ENCODE measurements around the gene ANO8.
"Not testable (repeated sequence)": the region's sequence is repeated elsewhere in the genome, so short reads cannot be mapped to it uniquely, and the experiment has no call there.

ANO8 gene

GRCh38 chr19:17296976-17297375 lies 37.7 kb downstream of the ANO8 start:
- H3K4me3 ChIP-seq (ENCODE audit: low read length): no peak overlapping the region
- DNase-seq (ENCODE audit: low read depth): no peak
- no peak for TF ChIP-seq CTCF (conservative IDR thresholded peaks at IDR 0.05; ENCODE audit: low read depth, low read length)

DNA sequence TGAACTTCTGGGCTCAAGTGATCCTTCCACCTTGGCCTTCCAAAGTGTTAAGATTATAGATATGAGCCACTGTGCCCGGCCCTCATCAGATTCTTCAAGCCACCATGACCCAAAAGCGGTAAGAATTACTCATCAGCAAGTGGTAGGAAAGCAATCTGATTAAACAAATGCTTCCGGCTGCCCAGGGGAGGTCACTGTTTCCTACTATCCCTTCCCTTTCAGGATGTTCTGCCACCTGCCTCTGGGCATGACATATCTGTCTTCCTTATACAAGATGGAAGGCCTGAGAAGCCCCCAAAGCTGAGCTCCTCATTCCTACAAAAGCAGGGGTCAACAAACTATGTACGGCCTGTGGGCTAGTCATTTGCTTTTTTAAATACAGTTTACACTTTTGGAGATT lies 38.4 kb downstream of the ANO8 start:
- no peak overlapping the region for H3K4me3 ChIP-seq (ENCODE audit: low read length)
- TF ChIP-seq CTCF (conservative IDR thresholded peaks at IDR 0.05; ENCODE audit: low read depth, low read length): peak; percentile 15
- DNase-seq (ENCODE audit: low read depth): no peak

DNA sequence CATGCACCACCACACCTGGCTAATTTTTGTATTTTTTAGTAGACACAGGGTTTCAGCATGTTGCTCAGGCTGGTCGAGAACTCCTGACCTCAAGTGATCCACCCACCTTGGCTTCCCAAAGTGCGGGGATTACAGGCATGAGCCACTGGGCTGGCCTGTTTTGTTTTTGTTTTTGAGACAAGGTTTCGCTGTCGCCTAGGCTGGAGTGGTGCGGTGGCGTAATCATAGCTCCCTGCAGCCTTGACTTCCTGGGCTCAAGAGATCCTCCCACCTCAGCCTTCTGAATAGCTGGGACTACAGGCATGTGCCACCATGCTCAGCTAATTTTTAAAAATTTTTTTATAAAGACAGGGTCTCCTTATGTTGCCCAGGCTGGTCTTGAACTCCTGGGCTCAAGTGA lies 39.1 kb downstream of the ANO8 start:
- not testable (repeated sequence) for H3K4me3 ChIP-seq (ENCODE audit: low read length)

GRCh38 chr19:17294051-17294891 lies 40.4 kb downstream of the ANO8 start:
- no peak overlapping the region for H3K4me3 ChIP-seq (ENCODE audit: low read length)
- DNase-seq (ENCODE audit: low read depth): no peak

More for the DNA sequence above, 39.1 kb downstream of the ANO8 start:
- DNase-seq (ENCODE audit: low read depth): not testable (repeated sequence)

GRCh38 chr19:17293605-17294004 lies 41.0 kb downstream of the ANO8 start:
- TF ChIP-seq CTCF (conservative IDR thresholded peaks at IDR 0.05; ENCODE audit: low read depth, low read length): no peak
- no peak overlapping the region for H3K4me3 ChIP-seq (ENCODE audit: low read length)
- no peak for DNase-seq (ENCODE audit: low read depth)

More at GRCh38 chr19:17294051-17294891, 40.4 kb downstream of the ANO8 start:
- TF ChIP-seq CTCF (conservative IDR thresholded peaks at IDR 0.05; ENCODE audit: low read depth, low read length): no peak

DNA sequence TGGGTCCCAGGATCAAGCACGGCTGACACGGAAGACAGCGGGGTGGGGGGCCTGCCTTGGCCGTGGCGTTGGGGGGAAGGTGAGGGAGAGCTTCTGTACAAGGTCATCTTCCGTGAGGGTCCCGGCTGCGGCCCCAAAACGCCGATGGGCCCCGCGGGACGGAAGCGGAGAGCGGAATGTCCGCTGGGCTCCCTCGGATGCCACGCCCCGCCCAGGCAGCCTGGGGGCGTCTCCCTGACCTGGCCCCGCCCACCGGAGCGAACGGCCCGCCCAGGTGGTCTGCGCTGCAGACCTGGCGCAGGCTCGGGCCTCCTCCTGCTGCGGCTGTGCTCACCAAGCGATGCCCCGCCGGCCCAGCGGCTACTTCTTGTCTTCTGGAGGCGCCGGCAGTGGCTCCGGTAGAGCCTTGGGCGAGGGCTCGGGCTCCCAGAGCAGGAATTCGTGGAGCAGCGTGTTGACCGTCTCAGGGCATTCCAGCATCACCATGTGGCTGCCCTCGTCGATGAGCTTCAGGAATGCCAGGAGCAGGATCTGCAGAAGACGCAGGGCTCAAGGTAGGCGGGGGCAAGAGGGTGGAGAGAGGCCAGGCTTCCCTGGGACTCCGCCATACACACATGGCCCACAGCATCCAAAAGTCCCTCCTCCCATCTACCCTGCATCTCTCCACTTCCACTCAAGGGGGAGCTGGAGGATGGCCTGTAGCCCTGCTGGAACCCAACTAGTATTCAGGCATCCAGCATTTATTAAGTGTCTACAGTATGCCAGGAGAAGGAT lies 42.2 kb downstream of the ANO8 start:
- DNase-seq (ENCODE audit: low read depth): no peak
- peak overlapping the region; percentile 52 for H3K4me3 ChIP-seq (ENCODE audit: low read length)
- TF ChIP-seq CTCF (conservative IDR thresholded peaks at IDR 0.05; ENCODE audit: low read depth, low read length): peak; percentile 83

DNA sequence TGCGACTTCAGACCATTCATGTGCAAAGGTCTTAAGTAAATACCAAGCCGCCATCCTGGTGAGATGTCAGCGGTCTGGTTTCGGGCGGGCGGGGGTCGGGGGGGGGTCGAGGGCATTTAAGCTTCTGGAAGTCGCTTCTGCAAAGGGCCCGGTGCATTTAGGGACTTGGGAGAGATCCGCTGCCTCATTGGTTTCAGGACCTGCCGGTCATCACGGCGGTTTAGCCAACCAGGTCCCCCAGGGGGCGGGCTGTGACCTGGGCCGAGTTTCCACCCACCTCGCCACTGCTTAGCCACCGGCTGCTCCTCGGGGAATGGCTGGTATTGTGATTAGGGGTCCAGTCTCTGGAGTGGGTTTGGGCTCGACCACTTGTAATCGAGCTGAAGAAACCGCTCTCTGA lies 45.2 kb downstream of the ANO8 start:
- no peak for DNase-seq (ENCODE audit: low read depth)
- peak overlapping the region; percentile 14 for H3K4me3 ChIP-seq (ENCODE audit: low read length)

More for the DNA sequence above, 45.2 kb downstream of the ANO8 start:
- TF ChIP-seq CTCF (conservative IDR thresholded peaks at IDR 0.05; ENCODE audit: low read depth, low read length): no peak
